Adrenal gland (tissue), 5 donors: Measurements from ENCODE around the gene TSPAN9.

ENCODE experiments used
- CTCF ChIP-seq, 6 experiments: fragments of 450-650 bp in 4 of 6; fragments of 200-600 bp in 2 of 6; sonication (generic) in 1 of 6; IDR thresholded peaks; 1 replicate in 5 of 6; 2 replicates in 1 of 6; pipeline versions ENCODE4 v1.5.1 to v1.8.0; 2016 to 2021; ENCODE audit warnings: antibody characterized with exemption in 6 of 6, mild to moderate bottlenecking in 2 of 6, moderate library complexity in 1 of 6
- POLR2A ChIP-seq, 2 donors: fragments of 450-650 bp; IDR thresholded peaks; one replicate each; pipeline ENCODE4 v1.6.1; 2017; ENCODE audit warnings: antibody characterized with exemption in 2 of 2, mild to moderate bottlenecking in 2 of 2, moderate library complexity in 1 of 2
- donor health status: DM: no; HTN: no; CAD: no.

- TF ChIP-seq CTCF (IDR thresholded peaks at IDR 0.05) (no peak), POLR2A (IDR thresholded peaks at IDR 0.05) (no peak)
These were observed 177.9 kb downstream of the TSPAN9 start for GRCh38 chr12:3255057-3255456.
